Parathyroid adenoma (tissue), 2 donors: ENCODE measurements around the gene TMPRSS11D.

Experiments
- H2AFZ ChIP-seq: fragments of 300-600 bp; sonication (generic); one replicate; pipeline ENCODE4 v1.7.0; 2017; ENCODE audit warnings: antibody characterized with exemption, mild to moderate bottlenecking
- H3K27ac ChIP-seq: fragments of 300-600 bp; sonication (generic); one replicate; pipeline ENCODE4 v1.7.0; 2017
- H3K27me3 ChIP-seq: fragments of 300-600 bp; sonication (generic); one replicate; pipeline ENCODE4 v1.7.0; 2017; ENCODE audit warnings: low read length; ENCODE audit not compliant: control insufficient read depth, insufficient read depth
- H3K36me3 ChIP-seq: fragments of 300-600 bp; sonication (generic); one replicate; pipeline ENCODE4 v1.7.0; 2017; ENCODE audit warnings: low read length; ENCODE audit not compliant: control insufficient read depth, insufficient read depth
- H3K4me1 ChIP-seq: fragments of 300-600 bp; sonication (generic); one replicate; pipeline ENCODE4 v1.7.0; 2017; ENCODE audit warnings: control low read depth
- H3K4me2 ChIP-seq: fragments of 300-600 bp; sonication (generic); one replicate; pipeline ENCODE4 v1.7.0; 2017; ENCODE audit warnings: low read length
- H3K4me3 ChIP-seq: fragments of 300-600 bp; sonication (generic); one replicate; pipeline ENCODE4 v1.7.0; 2017; ENCODE audit warnings: low read depth, low read length
- H3K79me2 ChIP-seq: fragments of 300-600 bp; sonication (generic); one replicate; pipeline ENCODE4 v1.7.0; 2017; ENCODE audit warnings: control low read depth
- H3K9ac ChIP-seq: fragments of 300-600 bp; sonication (generic); one replicate; pipeline ENCODE4 v1.7.0; 2017; ENCODE audit warnings: mild to moderate bottlenecking
- H3K9me3 ChIP-seq: fragments of 300-600 bp; sonication (generic); one replicate; pipeline ENCODE4 v1.7.0; 2017; ENCODE audit warnings: low read length; ENCODE audit not compliant: control insufficient read depth
- TF ChIP-seq, protein P1 (sequence below): fragments of 300-600 bp; sonication (generic); IDR thresholded peaks from one replicate; pipeline ENCODE4 v1.7.0; 2017; ENCODE audit warnings: antibody characterized with exemption, mild to moderate bottlenecking
- donor health status: primary hyperparathyroidism.

The TMPRSS11D gene

DNA sequence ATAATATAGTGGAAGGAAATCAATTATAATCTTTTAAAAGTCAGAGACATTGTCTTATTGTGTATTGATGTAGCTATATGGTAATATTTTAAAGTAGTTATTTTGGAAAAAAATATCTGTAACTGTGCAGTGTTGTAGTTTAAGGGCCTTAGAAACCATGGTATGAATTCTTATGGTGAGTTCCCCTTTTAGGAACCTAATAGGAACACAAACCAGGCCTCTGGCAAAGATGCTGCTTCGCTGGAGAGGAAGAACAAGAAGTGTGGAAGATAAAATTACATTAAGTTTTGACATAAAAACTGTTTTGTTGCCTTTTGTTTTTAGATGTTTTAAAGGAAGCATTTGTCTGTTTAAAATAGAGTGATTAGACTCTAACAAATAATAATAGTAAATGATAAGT, 10.9 kb upstream of the TMPRSS11D start:
- Histone ChIP-seq H3K79me2 (no peaks in the 10 kb centered on the region), H3K9me3 (no peaks in the 10 kb centered on the region), H3K27me3 (no peaks in the 10 kb centered on the region), H3K9ac (no peak overlapping the region), H3K27ac (no peak overlapping the region), H3K36me3 (no peaks in the 10 kb centered on the region), H3K4me1 (no peaks in the 10 kb centered on the region), H3K4me3 (no peak overlapping the region), H3K4me2 (no peak overlapping the region), H2AFZ (no peak overlapping the region)
- TF ChIP-seq, protein P1, sequence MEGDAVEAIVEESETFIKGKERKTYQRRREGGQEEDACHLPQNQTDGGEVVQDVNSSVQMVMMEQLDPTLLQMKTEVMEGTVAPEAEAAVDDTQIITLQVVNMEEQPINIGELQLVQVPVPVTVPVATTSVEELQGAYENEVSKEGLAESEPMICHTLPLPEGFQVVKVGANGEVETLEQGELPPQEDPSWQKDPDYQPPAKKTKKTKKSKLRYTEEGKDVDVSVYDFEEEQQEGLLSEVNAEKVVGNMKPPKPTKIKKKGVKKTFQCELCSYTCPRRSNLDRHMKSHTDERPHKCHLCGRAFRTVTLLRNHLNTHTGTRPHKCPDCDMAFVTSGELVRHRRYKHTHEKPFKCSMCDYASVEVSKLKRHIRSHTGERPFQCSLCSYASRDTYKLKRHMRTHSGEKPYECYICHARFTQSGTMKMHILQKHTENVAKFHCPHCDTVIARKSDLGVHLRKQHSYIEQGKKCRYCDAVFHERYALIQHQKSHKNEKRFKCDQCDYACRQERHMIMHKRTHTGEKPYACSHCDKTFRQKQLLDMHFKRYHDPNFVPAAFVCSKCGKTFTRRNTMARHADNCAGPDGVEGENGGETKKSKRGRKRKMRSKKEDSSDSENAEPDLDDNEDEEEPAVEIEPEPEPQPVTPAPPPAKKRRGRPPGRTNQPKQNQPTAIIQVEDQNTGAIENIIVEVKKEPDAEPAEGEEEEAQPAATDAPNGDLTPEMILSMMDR: no peak

DNA sequence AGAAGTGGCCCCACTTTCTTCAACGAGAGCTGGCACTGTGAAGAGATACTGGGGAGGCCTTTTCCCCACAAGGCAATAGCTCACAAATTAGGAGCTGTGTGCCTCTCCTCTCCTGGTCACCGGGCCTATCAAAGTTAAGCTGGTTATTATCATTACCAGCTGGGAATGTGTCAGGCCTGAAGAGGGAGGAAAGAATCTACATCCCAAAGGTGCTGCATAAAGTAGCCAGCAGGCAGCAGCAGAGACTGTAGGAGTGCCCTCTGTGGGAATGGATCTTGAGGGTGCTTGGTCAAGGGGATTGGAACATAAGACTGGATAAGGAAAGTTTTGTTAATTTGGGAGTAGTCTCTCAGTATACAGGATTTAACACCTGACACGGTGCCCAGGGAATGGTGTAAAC, 9.1 kb upstream of the TMPRSS11D start:
- Histone ChIP-seq H3K4me1 (no peaks in the 10 kb centered on the region), H3K27ac (no peak overlapping the region), H3K9me3 (no peaks in the 10 kb centered on the region), H3K4me3 (no peak overlapping the region), H3K36me3 (no peaks in the 10 kb centered on the region), H2AFZ (no peak overlapping the region), H3K79me2 (no peaks in the 10 kb centered on the region), H3K9ac (no peak overlapping the region), H3K27me3 (no peaks in the 10 kb centered on the region), H3K4me2 (no peak overlapping the region)
- TF ChIP-seq, protein P1: no peak

DNA sequence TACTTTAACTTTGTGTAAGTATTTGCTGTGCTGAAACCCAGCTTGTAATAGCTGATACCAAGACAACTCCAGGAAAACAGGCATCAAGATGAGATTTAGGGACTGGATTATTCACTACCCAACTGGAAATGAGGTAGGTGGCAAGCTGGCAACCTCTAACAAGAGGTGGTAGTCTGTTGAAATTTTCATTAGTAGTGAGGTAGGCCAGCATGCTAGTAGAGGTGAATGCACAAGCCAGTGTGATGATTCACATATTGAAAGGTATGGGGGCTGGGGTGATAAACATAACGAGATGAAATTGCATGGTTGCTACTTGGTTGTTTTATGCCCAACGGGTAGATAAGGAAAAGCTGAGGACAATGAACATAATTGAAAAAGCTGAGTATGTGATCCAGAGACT, 8.5 kb upstream of the TMPRSS11D start:
- Histone ChIP-seq H3K4me1 (no peaks in the 10 kb centered on the region), H3K4me2 (no peak overlapping the region), H2AFZ (no peak overlapping the region), H3K79me2 (no peaks in the 10 kb centered on the region), H3K27ac (no peak overlapping the region), H3K9ac (no peak overlapping the region), H3K4me3 (no peak overlapping the region), H3K36me3 (no peaks in the 10 kb centered on the region), H3K27me3 (no peaks in the 10 kb centered on the region), H3K9me3 (no peaks in the 10 kb centered on the region)
- TF ChIP-seq, protein P1: no peak

DNA sequence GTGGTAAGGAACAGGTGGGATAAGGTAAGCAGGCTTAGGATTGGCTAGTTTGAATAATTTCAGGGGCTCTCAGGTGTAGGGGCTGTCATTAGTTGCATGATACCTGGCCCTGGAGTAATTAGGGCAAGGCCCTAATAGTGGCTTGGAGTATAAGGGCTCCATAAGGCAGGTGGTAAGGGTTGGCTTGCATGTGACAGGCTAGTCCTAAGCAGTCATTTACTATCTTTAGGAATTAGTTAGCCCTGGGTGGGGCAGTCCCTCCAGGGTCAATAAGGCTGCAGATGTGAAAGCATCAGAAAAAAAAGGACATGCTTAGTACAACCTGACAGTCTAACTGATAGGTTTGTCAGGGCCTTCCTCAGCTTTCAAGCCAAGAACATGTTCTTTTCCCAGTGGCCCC, 7.8 kb upstream of the TMPRSS11D start:
- Histone ChIP-seq H3K4me1 (no peaks in the 10 kb centered on the region), H3K27ac (no peak overlapping the region), H3K4me3 (no peak overlapping the region), H3K9ac (no peak overlapping the region), H3K79me2 (no peaks in the 10 kb centered on the region), H2AFZ (no peak overlapping the region), H3K27me3 (no peaks in the 10 kb centered on the region), H3K36me3 (no peaks in the 10 kb centered on the region), H3K9me3 (no peaks in the 10 kb centered on the region), H3K4me2 (no peak overlapping the region)
- TF ChIP-seq, protein P1: no peak

- Histone ChIP-seq H3K4me2 (no peak overlapping the region), H2AFZ (no peak overlapping the region), H3K27me3 (no peaks in the 10 kb centered on the region), H3K4me3 (no peak overlapping the region), H3K4me1 (no peaks in the 10 kb centered on the region), H3K9me3 (no peaks in the 10 kb centered on the region), H3K9ac (no peak overlapping the region), H3K36me3 (no peaks in the 10 kb centered on the region), H3K79me2 (no peaks in the 10 kb centered on the region), H3K27ac (no peak overlapping the region)
- TF ChIP-seq, protein P1: no peak
Measured at GRCh38 chr4:67886281-67886680, 2.5 kb upstream of the TMPRSS11D start.
